HEK293 (cell line): ENCODE data around the gene PEX11G.
A peak's percentile ranks its signal among the peaks of the same experiment; 100 is the strongest.

ENCODE experiments used
- BCL11B ChIP-seq: fragments of 450-650 bp; formaldehyde crosslinking; IDR thresholded peaks from 2 replicates; pipeline ENCODE4 v1.5.1; 2016; ENCODE audit warnings: low read depth, missing biosample characterization, missing genetic modification characterization
- EGR2 ChIP-seq: fragments of 450-650 bp; formaldehyde crosslinking; IDR thresholded peaks from 2 replicates; pipeline ENCODE4 v1.5.1; 2016; ENCODE audit warnings: low read depth, missing biosample characterization, missing genetic modification characterization
- IKZF3 ChIP-seq: fragments of 450-650 bp; IDR thresholded peaks from 2 replicates; pipeline ENCODE4 v1.5.0; 2018; ENCODE audit warnings: missing biosample characterization, mild to moderate bottlenecking, missing genetic modification characterization, moderate library complexity
- KLF1 ChIP-seq: fragments of 450-650 bp; formaldehyde crosslinking; IDR thresholded peaks from 2 replicates; pipeline ENCODE4 v1.5.1; 2016; ENCODE audit warnings: missing biosample characterization, missing genetic modification characterization
- KLF8 ChIP-seq: fragments of 450-650 bp; formaldehyde crosslinking; IDR thresholded peaks from 2 replicates; pipeline ENCODE4 v1.5.1; 2016; ENCODE audit warnings: missing biosample characterization, missing genetic modification characterization
- KLF9 ChIP-seq: fragments of 450-650 bp; formaldehyde crosslinking; IDR thresholded peaks from 2 replicates; pipeline ENCODE4 v1.5.1; 2016; ENCODE audit warnings: missing biosample characterization, missing genetic modification characterization, low read depth
- SP3 ChIP-seq: fragments of 450-650 bp; formaldehyde crosslinking; IDR thresholded peaks from 2 replicates; pipeline ENCODE4 v1.5.1; 2016; ENCODE audit warnings: missing biosample characterization, missing genetic modification characterization
- WT1 ChIP-seq: fragments of 450-650 bp; formaldehyde crosslinking; IDR thresholded peaks from 2 replicates; pipeline ENCODE4 v1.5.1; 2016; ENCODE audit warnings: missing biosample characterization, missing genetic modification characterization
- ZFHX2 ChIP-seq: fragments of 450-650 bp; formaldehyde crosslinking; conservative IDR thresholded peaks from 2 replicates; pipeline ENCODE4 v1.5.1; 2016; ENCODE audit warnings: missing biosample characterization, missing genetic modification characterization
- ZFP41 ChIP-seq: fragments of 450-650 bp; formaldehyde crosslinking; IDR thresholded peaks from 2 replicates; pipeline ENCODE4 v1.5.1; 2016; ENCODE audit warnings: missing biosample characterization, missing genetic modification characterization, borderline replicate concordance
- ZNF341 ChIP-seq: fragments of 450-650 bp; formaldehyde crosslinking; IDR thresholded peaks from 2 replicates; pipeline ENCODE4; 2016; ENCODE audit warnings: low read depth, missing biosample characterization, missing genetic modification characterization
- ZNF394 ChIP-seq: fragments of 450-650 bp; formaldehyde crosslinking; IDR thresholded peaks from 2 replicates; pipeline ENCODE4 v1.5.1; 2016; ENCODE audit warnings: missing biosample characterization, missing genetic modification characterization, mild to moderate bottlenecking, moderate library complexity, borderline replicate concordance
- ZNF501 ChIP-seq: fragments of 450-650 bp; formaldehyde crosslinking; IDR thresholded peaks from 2 replicates; pipeline ENCODE4 v1.5.1; 2016; ENCODE audit warnings: missing biosample characterization, missing genetic modification characterization
- ZNF791 ChIP-seq: fragments of 450-650 bp; formaldehyde crosslinking; IDR thresholded peaks from 2 replicates; pipeline ENCODE4 v1.5.1; 2016; ENCODE audit warnings: missing biosample characterization, missing genetic modification characterization
- ZSCAN23 ChIP-seq: fragments of 450-650 bp; formaldehyde crosslinking; IDR thresholded peaks from 2 replicates; pipeline ENCODE4 v1.5.1; 2016; ENCODE audit warnings: missing biosample characterization, missing genetic modification characterization
- ZXDB ChIP-seq: fragments of 450-650 bp; formaldehyde crosslinking; IDR thresholded peaks from 2 replicates; pipeline ENCODE4 v1.5.1; 2016; ENCODE audit warnings: missing biosample characterization, missing genetic modification characterization
- TF ChIP-seq, protein P1 (sequence below): fragments of 450-650 bp; formaldehyde crosslinking; IDR thresholded peaks from 2 replicates; pipeline ENCODE4 v1.5.1; 2016; ENCODE audit warnings: missing biosample characterization, missing genetic modification characterization
- TF ChIP-seq, protein P2 (sequence below): fragments of 450-650 bp; formaldehyde crosslinking; IDR thresholded peaks from 2 replicates; pipeline ENCODE4 v1.5.1; 2016; ENCODE audit warnings: missing biosample characterization, missing genetic modification characterization
- TF ChIP-seq, protein P3 (sequence below): fragments of 450-650 bp; formaldehyde crosslinking; IDR thresholded peaks from 2 replicates; pipeline ENCODE4 v1.5.1; 2016; ENCODE audit warnings: missing biosample characterization, missing genetic modification characterization
- TF ChIP-seq, protein P4 (sequence below): fragments of 450-650 bp; formaldehyde crosslinking; optimal IDR thresholded peaks from 2 replicates; pipeline ENCODE3; 2016; ENCODE audit warnings: missing biosample characterization, mild to moderate bottlenecking, missing genetic modification characterization
- TF ChIP-seq, protein P5 (sequence below): fragments of 450-650 bp; formaldehyde crosslinking; IDR thresholded peaks from 2 replicates; pipeline ENCODE4 v1.5.1; 2017; ENCODE audit warnings: missing biosample characterization, missing genetic modification characterization
- TF ChIP-seq, protein P6 (sequence below): fragments of 450-650 bp; formaldehyde crosslinking; IDR thresholded peaks from 2 replicates; pipeline ENCODE4 v1.5.1; 2016; ENCODE audit warnings: missing biosample characterization, missing genetic modification characterization

Gene PEX11G

DNA sequence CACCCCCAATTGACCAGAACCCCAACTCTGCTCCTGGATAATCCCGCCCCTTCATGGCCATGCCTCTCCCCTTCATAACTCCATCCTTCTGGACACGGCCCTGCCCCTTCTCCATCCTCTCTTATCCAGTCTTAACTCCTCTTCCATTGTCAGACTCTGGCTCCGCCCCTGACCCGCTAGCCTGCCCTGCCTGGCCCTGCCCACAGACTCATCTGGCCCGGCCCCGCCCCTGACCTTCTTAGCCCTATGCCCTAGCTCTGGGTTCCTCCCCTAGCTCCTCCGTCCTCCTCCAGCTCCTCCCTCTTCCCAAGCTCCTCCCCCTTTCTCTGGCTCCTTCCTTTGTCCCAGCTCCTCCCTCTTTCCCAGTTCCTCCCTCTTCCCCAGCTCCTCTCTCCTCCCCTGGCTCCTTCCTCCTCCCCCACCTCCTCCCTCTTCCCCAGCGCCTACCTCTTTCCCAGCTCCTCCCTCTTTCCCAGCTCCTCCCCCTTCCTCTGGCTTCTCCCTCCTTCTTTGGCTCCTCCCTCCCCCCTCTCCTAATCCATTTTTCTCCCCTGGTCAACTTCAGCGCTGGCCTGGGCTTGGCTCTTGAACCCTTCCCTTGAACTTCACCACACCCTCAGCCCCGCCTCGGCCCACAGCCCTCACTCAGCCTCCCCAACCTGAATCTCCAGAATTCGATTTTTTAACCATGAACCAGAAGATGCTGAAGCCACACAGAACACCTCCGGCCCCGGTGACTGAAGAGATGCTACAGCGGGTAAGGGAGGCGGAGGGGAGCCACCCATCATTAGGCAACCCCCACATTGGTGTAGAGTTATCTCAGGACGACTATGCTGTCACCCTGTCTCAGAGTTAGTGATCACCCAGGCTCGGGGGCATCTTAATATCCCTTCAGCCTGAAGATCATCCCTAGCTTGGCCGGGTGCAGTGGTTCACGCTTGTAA, 17.8 kb upstream of the PEX11G start (continued):
- TF ChIP-seq, protein P1, sequence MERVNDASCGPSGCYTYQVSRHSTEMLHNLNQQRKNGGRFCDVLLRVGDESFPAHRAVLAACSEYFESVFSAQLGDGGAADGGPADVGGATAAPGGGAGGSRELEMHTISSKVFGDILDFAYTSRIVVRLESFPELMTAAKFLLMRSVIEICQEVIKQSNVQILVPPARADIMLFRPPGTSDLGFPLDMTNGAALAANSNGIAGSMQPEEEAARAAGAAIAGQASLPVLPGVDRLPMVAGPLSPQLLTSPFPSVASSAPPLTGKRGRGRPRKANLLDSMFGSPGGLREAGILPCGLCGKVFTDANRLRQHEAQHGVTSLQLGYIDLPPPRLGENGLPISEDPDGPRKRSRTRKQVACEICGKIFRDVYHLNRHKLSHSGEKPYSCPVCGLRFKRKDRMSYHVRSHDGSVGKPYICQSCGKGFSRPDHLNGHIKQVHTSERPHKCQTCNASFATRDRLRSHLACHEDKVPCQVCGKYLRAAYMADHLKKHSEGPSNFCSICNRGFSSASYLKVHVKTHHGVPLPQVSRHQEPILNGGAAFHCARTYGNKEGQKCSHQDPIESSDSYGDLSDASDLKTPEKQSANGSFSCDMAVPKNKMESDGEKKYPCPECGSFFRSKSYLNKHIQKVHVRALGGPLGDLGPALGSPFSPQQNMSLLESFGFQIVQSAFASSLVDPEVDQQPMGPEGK (tag by site-specific recombination), result peak; percentile 90
- TF ChIP-seq SP3 (tag by site-specific recombination) (peak; percentile 99), ZXDB (tag by site-specific recombination) (0 out of 2 replicates have a peak, but pooled peaks have one; percentile 24), ZNF394 (peak; percentile 100), ZFP41 (tag by site-specific recombination) (no peak), ZNF501 (tag by site-specific recombination) (no peak), KLF1 (tag by site-specific recombination) (peak; percentile 72), ZNF791 (no peak), WT1 (peak; percentile 84), ZFHX2 (tag by site-specific recombination) (peak; percentile 87), IKZF3 (peak; percentile 94), ZSCAN23 (tag by site-specific recombination) (no peak; the same call in 1 of the 2 replicates), BCL11B (tag by site-specific recombination) (peak; percentile 90), KLF8 (peak; percentile 81), ZNF341 (tag by site-specific recombination) (peak; percentile 82), EGR2 (tag by site-specific recombination) (peak; percentile 94), KLF9 (tag by site-specific recombination) (peak; percentile 72)
- TF ChIP-seq, protein P2, sequence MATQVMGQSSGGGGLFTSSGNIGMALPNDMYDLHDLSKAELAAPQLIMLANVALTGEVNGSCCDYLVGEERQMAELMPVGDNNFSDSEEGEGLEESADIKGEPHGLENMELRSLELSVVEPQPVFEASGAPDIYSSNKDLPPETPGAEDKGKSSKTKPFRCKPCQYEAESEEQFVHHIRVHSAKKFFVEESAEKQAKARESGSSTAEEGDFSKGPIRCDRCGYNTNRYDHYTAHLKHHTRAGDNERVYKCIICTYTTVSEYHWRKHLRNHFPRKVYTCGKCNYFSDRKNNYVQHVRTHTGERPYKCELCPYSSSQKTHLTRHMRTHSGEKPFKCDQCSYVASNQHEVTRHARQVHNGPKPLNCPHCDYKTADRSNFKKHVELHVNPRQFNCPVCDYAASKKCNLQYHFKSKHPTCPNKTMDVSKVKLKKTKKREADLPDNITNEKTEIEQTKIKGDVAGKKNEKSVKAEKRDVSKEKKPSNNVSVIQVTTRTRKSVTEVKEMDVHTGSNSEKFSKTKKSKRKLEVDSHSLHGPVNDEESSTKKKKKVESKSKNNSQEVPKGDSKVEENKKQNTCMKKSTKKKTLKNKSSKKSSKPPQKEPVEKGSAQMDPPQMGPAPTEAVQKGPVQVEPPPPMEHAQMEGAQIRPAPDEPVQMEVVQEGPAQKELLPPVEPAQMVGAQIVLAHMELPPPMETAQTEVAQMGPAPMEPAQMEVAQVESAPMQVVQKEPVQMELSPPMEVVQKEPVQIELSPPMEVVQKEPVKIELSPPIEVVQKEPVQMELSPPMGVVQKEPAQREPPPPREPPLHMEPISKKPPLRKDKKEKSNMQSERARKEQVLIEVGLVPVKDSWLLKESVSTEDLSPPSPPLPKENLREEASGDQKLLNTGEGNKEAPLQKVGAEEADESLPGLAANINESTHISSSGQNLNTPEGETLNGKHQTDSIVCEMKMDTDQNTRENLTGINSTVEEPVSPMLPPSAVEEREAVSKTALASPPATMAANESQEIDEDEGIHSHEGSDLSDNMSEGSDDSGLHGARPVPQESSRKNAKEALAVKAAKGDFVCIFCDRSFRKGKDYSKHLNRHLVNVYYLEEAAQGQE (tag by site-specific recombination), result 0 out of 2 replicates have a peak, but pooled peaks have one; percentile 7
- TF ChIP-seq, protein P3, sequence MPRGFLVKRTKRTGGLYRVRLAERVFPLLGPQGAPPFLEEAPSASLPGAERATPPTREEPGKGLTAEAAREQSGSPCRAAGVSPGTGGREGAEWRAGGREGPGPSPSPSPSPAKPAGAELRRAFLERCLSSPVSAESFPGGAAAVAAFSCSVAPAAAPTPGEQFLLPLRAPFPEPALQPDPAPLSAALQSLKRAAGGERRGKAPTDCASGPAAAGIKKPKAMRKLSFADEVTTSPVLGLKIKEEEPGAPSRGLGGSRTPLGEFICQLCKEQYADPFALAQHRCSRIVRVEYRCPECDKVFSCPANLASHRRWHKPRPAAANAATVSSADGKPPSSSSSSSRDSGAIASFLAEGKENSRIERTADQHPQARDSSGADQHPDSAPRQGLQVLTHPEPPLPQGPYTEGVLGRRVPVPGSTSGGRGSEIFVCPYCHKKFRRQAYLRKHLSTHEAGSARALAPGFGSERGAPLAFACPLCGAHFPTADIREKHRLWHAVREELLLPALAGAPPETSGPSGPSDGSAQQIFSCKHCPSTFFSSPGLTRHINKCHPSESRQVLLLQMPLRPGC (tag by site-specific recombination), result no peak
- TF ChIP-seq, protein P4, sequence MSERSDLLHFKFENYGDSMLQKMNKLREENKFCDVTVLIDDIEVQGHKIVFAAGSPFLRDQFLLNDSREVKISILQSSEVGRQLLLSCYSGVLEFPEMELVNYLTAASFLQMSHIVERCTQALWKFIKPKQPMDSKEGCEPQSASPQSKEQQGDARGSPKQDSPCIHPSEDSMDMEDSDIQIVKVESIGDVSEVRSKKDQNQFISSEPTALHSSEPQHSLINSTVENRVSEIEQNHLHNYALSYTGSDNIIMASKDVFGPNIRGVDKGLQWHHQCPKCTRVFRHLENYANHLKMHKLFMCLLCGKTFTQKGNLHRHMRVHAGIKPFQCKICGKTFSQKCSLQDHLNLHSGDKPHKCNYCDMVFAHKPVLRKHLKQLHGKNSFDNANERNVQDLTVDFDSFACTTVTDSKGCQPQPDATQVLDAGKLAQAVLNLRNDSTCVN (tag by site-specific recombination), result no peak
- TF ChIP-seq, protein P5, sequence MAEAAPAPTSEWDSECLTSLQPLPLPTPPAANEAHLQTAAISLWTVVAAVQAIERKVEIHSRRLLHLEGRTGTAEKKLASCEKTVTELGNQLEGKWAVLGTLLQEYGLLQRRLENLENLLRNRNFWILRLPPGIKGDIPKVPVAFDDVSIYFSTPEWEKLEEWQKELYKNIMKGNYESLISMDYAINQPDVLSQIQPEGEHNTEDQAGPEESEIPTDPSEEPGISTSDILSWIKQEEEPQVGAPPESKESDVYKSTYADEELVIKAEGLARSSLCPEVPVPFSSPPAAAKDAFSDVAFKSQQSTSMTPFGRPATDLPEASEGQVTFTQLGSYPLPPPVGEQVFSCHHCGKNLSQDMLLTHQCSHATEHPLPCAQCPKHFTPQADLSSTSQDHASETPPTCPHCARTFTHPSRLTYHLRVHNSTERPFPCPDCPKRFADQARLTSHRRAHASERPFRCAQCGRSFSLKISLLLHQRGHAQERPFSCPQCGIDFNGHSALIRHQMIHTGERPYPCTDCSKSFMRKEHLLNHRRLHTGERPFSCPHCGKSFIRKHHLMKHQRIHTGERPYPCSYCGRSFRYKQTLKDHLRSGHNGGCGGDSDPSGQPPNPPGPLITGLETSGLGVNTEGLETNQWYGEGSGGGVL (tag by site-specific recombination), result peak; percentile 99
- TF ChIP-seq, protein P6, sequence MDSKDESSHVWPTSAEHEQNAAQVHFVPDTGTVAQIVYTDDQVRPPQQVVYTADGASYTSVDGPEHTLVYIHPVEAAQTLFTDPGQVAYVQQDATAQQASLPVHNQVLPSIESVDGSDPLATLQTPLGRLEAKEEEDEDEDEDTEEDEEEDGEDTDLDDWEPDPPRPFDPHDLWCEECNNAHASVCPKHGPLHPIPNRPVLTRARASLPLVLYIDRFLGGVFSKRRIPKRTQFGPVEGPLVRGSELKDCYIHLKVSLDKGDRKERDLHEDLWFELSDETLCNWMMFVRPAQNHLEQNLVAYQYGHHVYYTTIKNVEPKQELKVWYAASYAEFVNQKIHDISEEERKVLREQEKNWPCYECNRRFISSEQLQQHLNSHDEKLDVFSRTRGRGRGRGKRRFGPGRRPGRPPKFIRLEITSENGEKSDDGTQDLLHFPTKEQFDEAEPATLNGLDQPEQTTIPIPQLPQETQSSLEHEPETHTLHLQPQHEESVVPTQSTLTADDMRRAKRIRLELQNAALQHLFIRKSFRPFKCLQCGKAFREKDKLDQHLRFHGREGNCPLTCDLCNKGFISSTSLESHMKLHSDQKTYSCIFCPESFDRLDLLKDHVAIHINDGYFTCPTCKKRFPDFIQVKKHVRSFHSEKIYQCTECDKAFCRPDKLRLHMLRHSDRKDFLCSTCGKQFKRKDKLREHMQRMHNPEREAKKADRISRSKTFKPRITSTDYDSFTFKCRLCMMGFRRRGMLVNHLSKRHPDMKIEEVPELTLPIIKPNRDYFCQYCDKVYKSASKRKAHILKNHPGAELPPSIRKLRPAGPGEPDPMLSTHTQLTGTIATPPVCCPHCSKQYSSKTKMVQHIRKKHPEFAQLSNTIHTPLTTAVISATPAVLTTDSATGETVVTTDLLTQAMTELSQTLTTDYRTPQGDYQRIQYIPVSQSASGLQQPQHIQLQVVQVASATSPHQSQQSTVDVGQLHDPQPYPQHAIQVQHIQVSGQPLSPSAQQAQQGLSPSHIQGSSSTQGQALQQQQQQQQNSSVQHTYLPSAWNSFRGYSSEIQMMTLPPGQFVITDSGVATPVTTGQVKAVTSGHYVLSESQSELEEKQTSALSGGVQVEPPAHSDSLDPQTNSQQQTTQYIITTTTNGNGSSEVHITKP (tag by site-specific recombination), result peak; percentile 91
